NCI-H774 (cell line): Measurements from ENCODE around the gene CEPT1.

Source experiments
- DNase-seq: peaks from one replicate; lab custom pipeline; 2025; lab: John Stamatoyannopoulos, UW

The CEPT1 gene

DNA sequence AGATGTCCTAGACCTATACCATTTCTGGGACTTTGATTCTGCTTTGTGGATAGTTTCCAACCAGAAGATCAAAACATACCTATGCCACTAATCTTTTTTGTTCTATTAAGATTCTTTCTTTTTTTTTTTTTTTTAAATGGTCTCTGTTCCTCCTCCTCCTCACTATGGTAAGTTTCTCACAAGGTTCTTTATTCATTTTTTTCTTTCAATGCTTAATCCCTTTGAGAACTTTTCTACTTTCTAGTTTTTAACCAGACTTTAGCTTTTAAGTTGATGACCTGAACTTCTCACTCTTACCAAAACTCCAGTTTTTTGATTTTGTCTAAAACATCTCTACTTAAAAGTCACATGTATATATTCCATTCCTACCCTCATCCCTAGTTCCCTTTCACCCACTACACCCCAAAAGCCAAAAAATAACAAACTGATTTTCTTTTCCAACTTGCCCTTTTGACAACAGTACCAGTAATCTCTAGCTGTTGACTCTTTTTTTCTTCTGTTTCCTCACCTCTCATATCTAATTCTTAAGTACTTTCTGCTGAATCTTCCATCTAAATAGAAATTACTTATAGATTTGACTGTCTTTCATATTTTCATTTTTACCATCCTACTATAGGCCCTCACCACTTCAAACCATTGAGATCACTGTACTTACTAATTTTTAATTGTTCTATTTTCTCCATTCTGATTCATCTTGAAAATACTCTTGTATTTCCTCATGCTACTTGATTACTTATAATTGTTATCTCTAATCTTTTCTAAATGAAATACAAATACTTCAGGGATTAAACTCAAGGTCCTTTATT, 6.1 kb downstream of the CEPT1 start:
- DNase-seq, result no peak

DNA sequence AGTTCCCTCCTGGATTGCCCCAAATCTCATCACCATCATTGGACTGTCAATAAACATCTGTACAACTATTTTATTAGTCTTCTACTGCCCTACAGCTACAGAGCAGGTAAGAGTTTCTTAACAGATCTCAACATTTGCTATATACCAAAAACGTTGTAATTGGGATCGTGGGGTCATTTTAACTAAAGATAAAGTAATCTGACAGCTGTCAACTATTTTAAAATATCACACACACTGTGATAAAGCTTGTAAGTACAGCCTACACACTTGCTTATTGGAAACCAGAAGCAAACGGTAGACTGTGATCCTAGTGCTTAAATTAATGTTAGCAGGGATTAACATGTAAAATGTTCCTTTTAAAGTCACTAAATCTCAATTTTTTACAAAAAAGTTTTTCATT, 7.9 kb downstream of the CEPT1 start:
- DNase-seq, result no peak

DNA sequence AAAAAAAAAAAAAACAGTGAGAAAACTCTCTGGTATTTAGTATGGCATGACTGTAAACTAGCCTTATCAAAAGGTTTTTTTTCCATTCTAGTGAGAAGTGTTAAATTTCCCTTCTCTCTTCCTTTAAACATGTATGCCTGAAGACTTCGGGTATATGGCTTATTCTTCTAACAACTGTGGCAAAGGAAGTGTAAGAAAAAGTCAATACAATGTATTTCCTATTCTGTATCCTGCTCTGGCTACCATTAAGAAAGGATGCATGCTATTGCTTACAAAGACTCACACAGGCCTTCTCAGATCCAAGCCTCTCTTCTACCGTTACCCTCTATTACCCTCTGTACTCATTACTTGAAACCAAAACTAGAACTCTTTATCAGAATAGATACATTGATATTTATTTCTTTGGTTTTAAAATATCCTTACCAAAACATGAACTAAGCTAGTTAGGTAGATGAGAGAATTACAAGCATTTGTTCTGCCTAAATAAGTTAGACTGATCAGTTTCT, 8.4 kb downstream of the CEPT1 start:
- DNase-seq, result no peak

GRCh38 chr1:111151838-111152237, 11.8 kb downstream of the CEPT1 start:
- no peak for DNase-seq

- DNase-seq, result no peak
Observed at GRCh38 chr1:111154021-111154999, 14.3 kb downstream of the CEPT1 start.

- DNase-seq, result no peak
Observed at GRCh38 chr1:111157431-111157830, 17.4 kb downstream of the CEPT1 start.

- no peak for DNase-seq
Observed at GRCh38 chr1:111161843-111162487, 21.9 kb downstream of the CEPT1 start.

GRCh38 chr1:111162488-111162880, 22.5 kb downstream of the CEPT1 start:
- no peak for DNase-seq

GRCh38 chr1:111163363-111163762, 23.3 kb downstream of the CEPT1 start:
- no peak for DNase-seq

- DNase-seq, result no peak
Observed at GRCh38 chr1:111164151-111164550, 24.1 kb downstream of the CEPT1 start.

- no peak for DNase-seq
Observed at GRCh38 chr1:111172463-111172862, 32.4 kb downstream of the CEPT1 start.

GRCh38 chr1:111174070-111174469, 34.0 kb downstream of the CEPT1 start:
- DNase-seq, result no peak

DNA sequence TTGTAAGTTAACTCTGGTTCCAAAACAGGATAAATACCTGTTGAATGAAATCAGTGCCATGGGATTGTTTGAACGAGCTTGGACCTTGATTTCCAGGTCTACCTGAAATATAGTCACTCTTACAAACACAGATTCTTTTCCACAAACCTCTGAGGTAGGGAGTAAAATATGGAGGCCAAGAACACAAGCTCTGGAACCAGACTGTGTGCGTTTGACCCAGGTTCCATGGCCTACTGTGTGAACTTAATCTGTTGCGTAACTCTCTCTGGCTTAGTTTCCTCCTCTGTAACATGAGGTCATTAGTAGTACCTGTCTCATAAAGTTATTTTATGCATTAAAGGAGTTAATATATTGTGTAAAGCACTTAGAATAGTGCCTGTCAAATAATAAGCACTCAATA, 35.3 kb downstream of the CEPT1 start:
- DNase-seq, result no peak

GRCh38 chr1:111176678-111177077, 36.7 kb downstream of the CEPT1 start:
- DNase-seq, result no peak

DNA sequence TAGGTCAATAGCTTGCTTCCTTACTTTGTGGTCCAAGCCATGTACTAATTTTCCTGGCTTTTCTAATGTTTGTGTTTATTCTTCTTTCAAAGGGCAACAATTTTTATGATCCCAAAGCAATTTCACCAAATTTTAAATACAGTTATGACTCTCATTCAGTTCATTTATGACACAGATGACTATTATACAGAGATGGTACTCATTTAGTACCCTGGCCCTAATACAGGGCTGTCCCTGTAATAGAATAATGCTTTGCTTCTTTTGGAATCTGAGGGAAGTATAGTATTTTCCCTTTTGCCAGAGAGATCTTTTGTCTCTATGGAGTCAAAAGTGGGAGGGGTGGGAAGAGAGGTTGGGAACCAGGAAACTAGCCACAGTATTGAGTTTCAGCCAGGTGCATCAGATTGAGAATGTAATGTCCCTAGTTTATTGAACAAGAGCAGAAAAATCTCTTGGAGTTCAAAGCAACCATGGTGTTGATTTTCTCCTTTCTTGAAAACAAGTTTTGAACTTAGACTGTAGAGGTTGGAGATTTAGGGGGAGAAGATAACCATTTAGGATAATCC, 40.0 kb downstream of the CEPT1 start:
- DNase-seq, result no peak

- no peak for DNase-seq
Observed at GRCh38 chr1:111182052-111182451, 42.0 kb downstream of the CEPT1 start.

DNA sequence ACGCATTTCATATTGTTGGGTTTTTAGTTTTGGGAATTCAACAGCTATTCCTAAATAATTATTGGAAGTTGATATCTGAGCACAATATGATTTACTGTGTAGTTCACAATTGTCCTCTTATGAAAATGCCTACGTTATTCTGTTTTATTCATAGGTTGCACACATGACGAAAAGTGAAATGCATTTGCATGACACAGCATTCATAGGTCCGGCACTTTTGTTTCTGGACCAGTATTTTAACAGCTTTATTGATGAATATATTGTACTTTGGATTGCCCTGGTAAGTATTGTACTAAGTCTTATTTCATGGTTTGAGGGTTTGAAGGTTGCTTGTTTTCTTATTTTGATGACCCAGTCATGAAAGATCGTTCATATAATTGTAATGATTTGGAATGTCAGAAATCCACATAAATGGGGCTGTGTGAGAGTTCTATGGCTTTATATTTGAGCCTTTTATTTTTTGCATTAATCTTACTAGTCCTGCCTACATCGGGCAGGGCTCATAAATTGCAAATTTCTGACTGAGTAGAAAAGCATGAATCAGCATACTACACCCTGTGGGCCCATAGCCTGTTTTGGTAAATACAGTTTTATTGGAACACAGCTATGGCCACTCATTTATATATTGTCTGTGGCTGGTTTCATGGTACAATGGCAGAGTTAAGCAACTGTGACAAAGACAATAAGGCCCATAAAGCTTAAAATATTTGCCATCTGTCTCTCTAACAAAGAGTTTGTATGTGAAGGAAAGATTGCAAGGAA, 43.5 kb downstream of the CEPT1 start:
- DNase-seq, result no peak

GRCh38 chr1:111184663-111185062, 44.6 kb downstream of the CEPT1 start:
- no peak for DNase-seq

DNA sequence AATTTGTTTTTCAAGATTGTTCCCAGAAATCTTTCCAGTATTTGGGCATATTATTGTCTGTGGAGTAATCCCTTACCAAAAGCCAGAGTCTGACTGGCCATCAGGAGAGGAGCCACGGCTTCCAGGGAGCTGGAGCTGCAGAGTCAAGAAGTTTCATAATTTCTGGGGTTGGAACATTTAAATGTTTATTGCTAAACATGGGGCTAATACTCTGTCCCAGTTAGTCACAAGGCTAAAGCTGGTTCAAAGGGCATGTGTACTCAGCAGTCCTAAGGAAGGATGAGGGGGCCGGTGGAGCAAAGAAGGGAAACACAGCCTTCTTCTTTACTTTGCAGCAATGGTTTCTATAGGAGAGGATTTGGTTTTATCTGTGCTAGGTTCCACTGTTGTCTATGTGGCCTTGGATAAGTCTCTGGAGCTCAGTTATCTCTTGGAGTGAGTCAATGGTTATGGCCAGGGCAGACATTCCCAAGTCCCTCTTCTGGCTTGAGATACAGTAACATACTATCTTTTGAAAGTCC, 51.0 kb downstream of the CEPT1 start:
- no peak for DNase-seq

GRCh38 chr1:111191496-111191895, 51.5 kb downstream of the CEPT1 start:
- DNase-seq, result no peak

DNA sequence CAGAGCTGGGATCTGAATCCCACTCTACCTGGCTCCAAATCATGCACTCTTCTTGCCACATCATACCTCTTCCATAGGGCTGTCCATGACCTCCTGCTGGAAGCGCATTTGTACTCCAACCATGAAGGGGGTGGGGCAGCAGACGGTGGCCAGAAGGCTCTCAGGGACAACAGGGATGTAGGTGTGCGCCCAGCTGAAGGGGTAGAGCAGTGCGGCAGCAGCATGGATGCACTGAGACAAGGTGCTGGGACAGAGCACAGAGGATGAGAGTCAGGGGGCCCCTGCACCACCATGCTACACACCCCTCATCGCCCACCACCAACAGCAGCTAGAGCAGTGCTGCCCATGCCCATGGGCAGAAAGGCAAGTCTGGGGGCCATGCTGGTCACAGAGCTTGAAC, 52.1 kb downstream of the CEPT1 start:
- DNase-seq, result no peak
